Smooth muscle cell (in vitro differentiated cells): ENCODE results near the gene CSTF3. TPM values are rescaled to one million over a fixed set of nuclear protein-coding genes. Genes with fewer than 3 reads are reported as not detected.

Experiments used
- DNase-seq: peaks from one replicate; lab custom pipeline; 2025; ENCODE audit not compliant: unreplicated experiment; lab: John Stamatoyannopoulos, UW
- H2AFZ ChIP-seq: fragments of 200-600 bp; sonication (generic); 2 replicates; pipeline ENCODE4 v1.6.0; 2016; ENCODE audit warnings: antibody characterized with exemption, low read depth, mild to moderate bottlenecking
- H3F3A ChIP-seq: fragments of 200-600 bp; sonication (generic); 2 replicates; pipeline ENCODE4 v1.6.0; 2017; ENCODE audit warnings: antibody characterized with exemption, low read depth
- H3K27ac ChIP-seq: fragments of 200-600 bp; sonication (generic); 2 replicates; pipeline ENCODE4 v1.5.1; 2016; ENCODE audit warnings: low read depth, mild to moderate bottlenecking
- H3K27me3 ChIP-seq: fragments of 200-600 bp; sonication (generic); 2 replicates; pipeline ENCODE4 v1.6.1; 2016; ENCODE audit warnings: low read depth, mild to moderate bottlenecking
- H3K36me3 ChIP-seq: fragments of 200-600 bp; sonication (generic); 2 replicates; pipeline ENCODE4 v1.5.1; 2016; ENCODE audit warnings: low read depth
- H3K4me1 ChIP-seq: fragments of 200-600 bp; sonication (generic); 2 replicates; pipeline ENCODE4 v1.5.1; 2016; ENCODE audit warnings: low read depth
- H3K4me2 ChIP-seq: fragments of 200-600 bp; sonication (generic); 2 replicates; pipeline ENCODE4 v1.6.0; 2016; ENCODE audit warnings: mild to moderate bottlenecking
- H3K4me3 ChIP-seq: fragments of 200-600 bp; sonication (generic); 2 replicates; pipeline ENCODE4 v1.5.1; 2016; ENCODE audit warnings: mild to moderate bottlenecking
- H3K79me2 ChIP-seq: fragments of 200-600 bp; sonication (generic); 2 replicates; pipeline ENCODE4 v1.6.0; 2016; ENCODE audit warnings: low read depth, mild to moderate bottlenecking
- H3K9ac ChIP-seq: fragments of 200-600 bp; sonication (generic); 2 replicates; pipeline ENCODE4 v1.6.0; 2016; ENCODE audit warnings: low read depth
- H3K9me3 ChIP-seq: fragments of 200-600 bp; sonication (generic); replicated peaks from 2 replicates; pipeline ENCODE4 v1.5.1; 2016; ENCODE audit warnings: low read depth
- H4K20me1 ChIP-seq: fragments of 200-600 bp; sonication (generic); 2 replicates; pipeline ENCODE4 v1.6.0; 2016; ENCODE audit warnings: low read depth
- CTCF ChIP-seq: fragments of 200-600 bp; sonication (generic); IDR thresholded peaks from 2 replicates; pipeline ENCODE4 v1.5.1; 2017; ENCODE audit warnings: borderline replicate concordance, mild to moderate bottlenecking, antibody characterized with exemption; ENCODE audit not compliant: insufficient read depth, poor library complexity, severe bottlenecking
- WGBS: methylation state at CpG from one replicate; pipeline ENCODE4 v1.1.7; 2016; ENCODE audit warnings: low lambda C conversion rate; 5-methylcytosine and 5-hydroxymethylcytosine counted together
- polyA plus RNA-seq: library from polyadenylated mRNA; unstranded; fragments of >200 nt; fragmentation: Nextera tagmentation; extraction: Ambion mirVana; gene quantifications from 2 replicates; pipeline ENCODE4 v1.2.1, GENCODE V29; 2016
- total RNA-seq: library from RNA; depleted of rRNA; stranded (reverse); fragments of >200 nt; gene quantifications from 2 replicates; pipeline ENCODE4 v1.2.3, GENCODE V29; 2014

CSTF3 gene
- total and polyA plus RNA-seq, 2 experiments from 2014 or later, result 25.9 to 30.4 TPM

GRCh38 chr11:33040862-33041453, 120.3 kb downstream of the CSTF3 start:
- no peak for DNase-seq
- no peak overlapping the region for H2AFZ ChIP-seq
- no peaks in the 10 kb centered on the region for H3K9me3 ChIP-seq
- H3K36me3 ChIP-seq, result no peaks in the 10 kb centered on the region
- TF ChIP-seq CTCF, result no peak
- no peaks in the 10 kb centered on the region for H4K20me1 ChIP-seq
- H3K9ac ChIP-seq, result peak overlapping the region; percentile 98
- peak overlapping the region; percentile 100 for H3K4me3 ChIP-seq
- H3K79me2 ChIP-seq, result peaks cover 7% of the 10 kb centered on the region
- H3K27me3 ChIP-seq, result no peaks in the 10 kb centered on the region
- H3K4me2 ChIP-seq, result peak overlapping the region; percentile 88
- H3K4me1 ChIP-seq, result peaks cover 14% of the 10 kb centered on the region
- WGBS, result 77% methylated on average over 5 of the region's 5 CpGs
- no peaks in the 10 kb centered on the region for H3F3A ChIP-seq
- H3K27ac ChIP-seq, result peak overlapping the region; percentile 99

DNA sequence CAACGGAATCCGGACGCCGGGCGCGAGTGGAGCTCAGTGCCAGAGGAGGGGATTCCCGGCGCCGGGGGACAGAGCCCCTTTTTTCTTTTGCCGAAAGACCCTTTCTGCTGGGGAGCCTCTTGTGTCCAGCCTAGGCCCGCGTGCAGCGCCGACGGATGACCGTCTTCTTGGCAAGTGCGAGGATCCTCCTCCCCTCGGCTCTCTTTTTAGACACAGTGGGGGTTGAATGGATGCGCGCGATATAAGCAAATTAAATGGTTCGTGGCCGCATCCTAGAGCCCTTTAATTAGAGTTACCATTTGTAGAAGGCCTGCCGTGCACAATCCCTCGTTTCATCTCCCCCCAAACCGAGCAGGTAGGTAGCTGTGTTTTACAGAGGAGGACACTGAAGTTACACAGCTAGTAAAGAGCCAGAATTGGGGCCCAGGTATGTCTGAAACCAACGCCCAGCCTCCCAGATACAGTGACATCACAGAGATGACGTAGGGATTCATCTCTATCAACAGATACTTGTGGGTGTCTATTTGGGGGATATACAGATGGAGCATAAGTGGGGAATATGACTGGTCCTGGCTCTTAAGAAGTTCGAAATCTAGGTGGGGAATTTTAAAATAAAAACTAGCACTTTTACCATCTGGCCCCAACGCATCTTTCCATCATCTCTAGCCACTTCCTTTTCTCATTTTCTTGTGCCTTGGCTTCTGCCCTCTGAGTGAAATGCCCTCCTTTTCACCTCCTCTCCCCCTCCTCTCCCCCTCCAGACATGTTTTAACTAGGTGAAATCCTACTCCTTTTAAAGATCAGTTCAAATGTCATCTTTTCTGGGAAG, 121.0 kb downstream of the CSTF3 start:
- Histone ChIP-seq H3K27ac (peak overlapping the region; percentile 99), H3K36me3 (no peaks in the 10 kb centered on the region), H3K27me3 (no peaks in the 10 kb centered on the region), H3F3A (no peaks in the 10 kb centered on the region), H3K4me1 (peaks cover 14% of the 10 kb centered on the region), H3K4me3 (peak overlapping the region; percentile 100), H3K79me2 (peaks cover 7% of the 10 kb centered on the region), H2AFZ (peak overlapping the region; percentile 97), H4K20me1 (no peaks in the 10 kb centered on the region), H3K9ac (peak overlapping the region; percentile 98), H3K4me2 (peak overlapping the region; percentile 88), H3K9me3 (no peaks in the 10 kb centered on the region)
- DNase-seq, result no peak
- TF ChIP-seq CTCF, result no peak
- 9% methylated on average over 30 of the region's 30 CpGs for WGBS

DNA sequence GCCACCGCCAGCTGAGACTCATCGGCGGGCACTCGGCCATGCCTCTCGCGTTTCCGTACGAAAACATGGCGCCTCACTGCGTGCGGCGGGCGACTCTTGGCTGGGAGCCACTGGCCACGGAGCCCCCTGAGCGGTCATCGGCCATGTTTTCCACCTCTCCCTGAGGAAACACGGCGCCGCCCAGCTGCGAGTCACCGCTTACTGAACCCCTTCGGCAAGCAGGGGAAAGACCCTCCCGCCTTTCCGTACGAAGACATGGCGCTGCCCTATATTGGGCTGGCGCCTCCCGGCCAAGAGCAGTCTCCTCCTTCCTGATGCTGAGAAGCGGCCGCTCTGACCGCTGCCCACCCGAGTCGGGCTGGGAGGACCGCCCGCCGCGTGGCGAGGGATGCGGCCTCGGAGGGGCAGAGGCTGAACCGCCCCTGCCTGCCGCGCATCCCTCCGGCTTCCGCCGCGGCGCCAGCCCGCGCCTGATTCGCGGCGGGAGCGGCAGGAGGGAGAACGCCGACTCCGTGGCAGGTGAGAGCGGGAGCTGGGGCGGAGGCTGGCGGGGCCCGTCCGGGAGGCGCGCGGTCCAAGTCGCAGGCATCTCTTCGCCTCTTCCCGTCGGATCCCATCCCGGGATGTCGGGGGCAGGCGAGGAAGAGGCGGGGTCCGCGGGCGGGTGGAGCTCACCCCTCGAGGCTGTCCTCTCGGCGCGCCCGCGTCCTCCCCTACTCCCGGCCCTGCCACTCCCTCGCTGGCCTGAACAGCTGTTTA, 121.8 kb downstream of the CSTF3 start, which contains the start of gene TCP11L1:
TCP11L1 (plus strand) TSS at position 299 of the 759 bp plus-strand sequence. CDS start 4,202 bp downstream, outside the sequence.
- WGBS, result 1% methylated on average over 59 of the region's 84 CpGs

More for the DNA sequence above, 121.8 kb downstream of the CSTF3 start, which contains the start of gene TCP11L1:
- H3K9me3 ChIP-seq, result no peaks in the 10 kb centered on the region
- peak within 1 kb of the TSS; percentile 88 for H3K4me2 ChIP-seq
- H3K36me3 ChIP-seq, result no peaks in the 10 kb centered on the region
- H3F3A ChIP-seq, result no peaks in the 10 kb centered on the region
- peaks cover 7% of the 10 kb centered on the region for H3K79me2 ChIP-seq
- H2AFZ ChIP-seq, result peak within 1 kb of the TSS; percentile 97
- H4K20me1 ChIP-seq, result no peaks in the 10 kb centered on the region
- H3K4me3 ChIP-seq, result peak within 1 kb of the TSS; percentile 100
- no peaks in the 10 kb centered on the region for H3K27me3 ChIP-seq
- no peak for TF ChIP-seq CTCF
- H3K27ac ChIP-seq, result peak within 1 kb of the TSS; percentile 99
- peak; percentile 73 for DNase-seq
- peak within 1 kb of the TSS; percentile 98 for H3K9ac ChIP-seq
- H3K4me1 ChIP-seq, result peaks cover 14% of the 10 kb centered on the region
